NB4 (cell line): ENCODE measurements around the gene FBXL13.
"Not testable (repeated sequence)": the region's sequence is repeated elsewhere in the genome, so short reads cannot be mapped to it uniquely, and the experiment has no call there.

Experiments
- CTCF ChIP-seq: IDR thresholded peaks from one replicate; pipeline ENCODE4 v1.5.1; 2012; ENCODE audit warnings: low read depth, low read length
- MAX ChIP-seq: IDR thresholded peaks from 2 replicates; pipeline ENCODE4 v1.6.1; 2011; ENCODE audit warnings: low read depth, low read length
- MYC ChIP-seq: IDR thresholded peaks from 2 replicates; pipeline ENCODE4 v1.6.1; 2011; ENCODE audit warnings: low read depth, low read length
- POLR2A ChIP-seq: IDR thresholded peaks from 2 replicates; pipeline ENCODE4 v1.6.1; 2011; ENCODE audit warnings: mild to moderate bottlenecking; ENCODE audit not compliant: insufficient read length; ENCODE audit errors: extremely low read depth

- not testable (repeated sequence) for TF ChIP-seq CTCF, MYC, POLR2A, MAX
These were observed 51.0 kb downstream of the FBXL13 start for GRCh38 chr7:103023578-103023977.
